ENCODE data around the gene WWOX. TPM values are rescaled to one million over a fixed set of nuclear protein-coding genes. Genes with fewer than 3 reads are reported as not detected.

The WWOX gene
- total RNA-seq, 1 experiment from 2014 or later, result 15.6 TPM

- Histone ChIP-seq H3K9ac (ENCODE audit: extremely low read depth, insufficient read length, low read length) (no peak overlapping the region), H4K5ac (ENCODE audit: insufficient read length, low read depth, low read length) (no peak overlapping the region), H3K56ac (ENCODE audit: insufficient read length, low read depth, low read length) (no peak overlapping the region), H3K9me3 (ENCODE audit: control insufficient read depth, low read depth, low read length) (no peaks in the 10 kb centered on the region), H3K4ac (ENCODE audit: low read depth, low read length) (no peak overlapping the region), H3K27me3 (ENCODE audit: insufficient read depth, low read length) (no peaks in the 10 kb centered on the region), H2BK12ac (ENCODE audit: insufficient read length, low read depth, low read length) (no peak overlapping the region), H3K23me2 (ENCODE audit: insufficient read length, low read depth, low read length, poor library complexity, severe bottlenecking) (no peaks in the 10 kb centered on the region), H3K23ac (ENCODE audit: insufficient read length, low read depth, low read length) (no peak overlapping the region), H3K14ac (ENCODE audit: insufficient read depth, low read length) (no peak overlapping the region), H3K18ac (ENCODE audit: insufficient read length, low read depth, low read length) (no peak overlapping the region), H2BK20ac (ENCODE audit: low read depth, low read length, poor library complexity, severe bottlenecking) (no peak overlapping the region), H3K4me2 (ENCODE audit: insufficient read depth, insufficient read length, low read length) (no peak overlapping the region), H3T11ph (ENCODE audit: low read length) (no peak overlapping the region), H2BK15ac (ENCODE audit: low read depth, low read length) (no peak overlapping the region), H4K8ac (replicated peaks; ENCODE audit: insufficient read length, low read depth, low read length) (no peak overlapping the region), H3K27ac (ENCODE audit: insufficient read length, low read depth, low read length) (no peak overlapping the region), H3K79me2 (ENCODE audit: insufficient read depth, low read length) (no peaks in the 10 kb centered on the region), H3K79me1 (ENCODE audit: insufficient read depth, low read depth, low read length, poor library complexity, severe bottlenecking) (no peaks in the 10 kb centered on the region), H2BK5ac (ENCODE audit: insufficient read length, low read length) (no peak overlapping the region), H4K20me1 (ENCODE audit: control insufficient read depth, insufficient read depth, insufficient read length) (no peaks in the 10 kb centered on the region), H2AFZ (ENCODE audit: low read length) (no peak overlapping the region), H4K91ac (ENCODE audit: insufficient read length, low read depth, low read length) (no peak overlapping the region), H2BK120ac (ENCODE audit: low read depth, low read length, poor library complexity, severe bottlenecking) (no peak overlapping the region), H3K4me1 (ENCODE audit: insufficient read depth, low read length) (no peaks in the 10 kb centered on the region), H2AK5ac (ENCODE audit: insufficient read length, low read length) (no peak overlapping the region)
- H3K36me3 Mint-ChIP-seq (ENCODE audit: insufficient read depth in 1 of 3, low read depth in 3 of 3), result peaks cover 0 to 3% (median 2%) of the 10 kb centered on the region in 3 experiments; a peak in 1 of 7 replicates
- DNase-seq, result no peak
- no peak overlapping the region for H3K4me3 Mint-ChIP-seq
- TF ChIP-seq CTCF (conservative IDR thresholded peaks at IDR 0.05), result no peak
- no peaks in the 10 kb centered on the region; the same call in 1 of the 2 replicates for H3K27me3 Mint-ChIP-seq (ENCODE audit: low read depth)
- peaks cover 2 to 6% of the 10 kb centered on the region in 2 experiments; a peak in 4 of 5 replicates for H3K9me3 Mint-ChIP-seq
- H3K27ac Mint-ChIP-seq, result no peak overlapping the region
- H3K4me1 Mint-ChIP-seq, result no peaks in the 10 kb centered on the region
- WGBS (ENCODE audit: extremely low coverage, insufficient read length, low lambda C conversion rate), result no CpG with 5 or more reads among the region's 10 CpGs
These were observed 938.3 kb downstream of the WWOX start for GRCh38 chr16:79037521-79038373.
